IMR-90 (cell line): ENCODE measurements around the gene ADSS1. TPM values are rescaled to one million over a fixed set of nuclear protein-coding genes. Genes with fewer than 3 reads are reported as not detected.

Experiments
- ATAC-seq: fragments of 200-7000 bp; cut with Tn5 transposase; 2 replicates; pipeline ENCODE4 v1.9.1; 2020; ENCODE audit warnings: low read depth, mild to moderate bottlenecking, moderate library complexity
- BruUV-seq: library from RNA; stranded (reverse); fragments of 400-500 nt; replicated peaks from 2 replicates; lab custom pipeline; 2021; lab: Mats Ljungman, UMichigan
- CTCF ChIA-PET: fragments of 300-600 bp; formaldehyde crosslinking; extraction: SDS; loops from one replicate; lab custom pipeline; 2021; ENCODE audit warnings: antibody characterized with exemption; lab: Yijun Ruan, JAX
- POLR2A ChIA-PET: fragments of 300-600 bp; sonication (Branson Sonifier 250); formaldehyde crosslinking; loops from one replicate; lab custom pipeline; 2022; ENCODE audit warnings: antibody characterized with exemption; ENCODE audit not compliant: unreplicated experiment; lab: Charles Lee
- DNase-seq: peaks from one replicate; pipeline ENCODE4 v3.0.0; 2013
- H2AFZ ChIP-seq: replicated peaks from 2 replicates; pipeline ENCODE3; 2013; ENCODE audit warnings: low read length, mild to moderate bottlenecking; ENCODE audit not compliant: poor library complexity
- H2AK5ac ChIP-seq: 2 replicates; pipeline ENCODE4 v1.6.1; 2013; ENCODE audit warnings: low read depth, low read length, inconsistent platforms
- H2AK9ac ChIP-seq: replicated peaks from 2 replicates; pipeline ENCODE3; 2013; ENCODE audit warnings: mild to moderate bottlenecking, low read depth, low read length, moderate library complexity; ENCODE audit not compliant: poor library complexity
- H2BK120ac ChIP-seq: 2 replicates; pipeline ENCODE4 v1.6.1; 2013; ENCODE audit warnings: low read depth, low read length, inconsistent platforms
- H2BK15ac ChIP-seq: 3 replicates; pipeline ENCODE4 v1.6.1; 2013; ENCODE audit warnings: low read depth, low read length, inconsistent platforms
- H2BK20ac ChIP-seq: 2 replicates; pipeline ENCODE4 v1.6.1; 2013; ENCODE audit warnings: low read depth, mild to moderate bottlenecking, inconsistent platforms, low read length, moderate library complexity
- H2BK5ac ChIP-seq: 2 replicates; pipeline ENCODE4 v1.6.1; 2013; ENCODE audit warnings: mild to moderate bottlenecking, low read depth, low read length, inconsistent platforms; ENCODE audit not compliant: poor library complexity, severe bottlenecking
- H3K14ac ChIP-seq: replicated peaks from 2 replicates; pipeline ENCODE4 v1.6.1; 2013; ENCODE audit warnings: low read depth, low read length, inconsistent platforms
- H3K18ac ChIP-seq: 2 replicates; pipeline ENCODE4 v1.6.1; 2013; ENCODE audit warnings: low read depth, low read length, control low read depth
- H3K23ac ChIP-seq: 2 replicates; pipeline ENCODE4 v1.6.1; 2013; ENCODE audit warnings: low read depth, low read length, inconsistent platforms
- H3K27ac ChIP-seq: 2 replicates; pipeline ENCODE4 v1.5.1; 2013; ENCODE audit warnings: mild to moderate bottlenecking, control low read depth, low read length; ENCODE audit not compliant: insufficient read depth
- H3K27me3 ChIP-seq: 2 replicates; pipeline ENCODE4 v1.6.1; 2013; ENCODE audit warnings: low read length; ENCODE audit not compliant: control insufficient read depth, insufficient read depth
- H3K36me3 ChIP-seq: 2 replicates; pipeline ENCODE4 v1.6.1; 2013; ENCODE audit warnings: low read length, mixed read lengths; ENCODE audit not compliant: control insufficient read depth, insufficient read depth
- H3K4ac ChIP-seq: 2 replicates; pipeline ENCODE4 v1.6.1; 2013; ENCODE audit warnings: low read depth, low read length, inconsistent platforms
- H3K4me1 ChIP-seq: 2 replicates; pipeline ENCODE4 v1.6.1; 2013; ENCODE audit warnings: low read length, mixed read lengths; ENCODE audit not compliant: control insufficient read depth, insufficient read depth
- H3K4me2 ChIP-seq: 2 replicates; pipeline ENCODE4 v1.6.1; 2013; ENCODE audit warnings: low read depth, mild to moderate bottlenecking, control low read depth, low read length, moderate library complexity
- H3K4me3 ChIP-seq: 2 replicates; pipeline ENCODE4 v1.5.1; 2013; ENCODE audit warnings: low read depth, mild to moderate bottlenecking, control low read depth, low read length, moderate library complexity; ENCODE audit not compliant: insufficient read depth
- H3K56ac ChIP-seq: 2 replicates; pipeline ENCODE4 v1.6.1; 2013; ENCODE audit warnings: low read length, inconsistent platforms; ENCODE audit not compliant: insufficient read depth; ENCODE audit errors: extremely low read depth
- H3K79me1 ChIP-seq, 2 experiments: 2 replicates each; pipeline ENCODE4 v1.6.1; 2013; ENCODE audit warnings: low read length in 2 of 2, inconsistent platforms in 1 of 2, low read depth in 1 of 2
- H3K9ac ChIP-seq: 2 replicates; pipeline ENCODE4 v1.6.1; 2013; ENCODE audit warnings: low read depth, low read length, control low read depth
- H3K9me1 ChIP-seq: 2 replicates; pipeline ENCODE4 v1.6.1; 2013; ENCODE audit warnings: low read length, inconsistent platforms; ENCODE audit not compliant: insufficient read depth
- H3K9me3 ChIP-seq: 2 replicates; pipeline ENCODE4 v1.6.1; 2013; ENCODE audit warnings: low read length; ENCODE audit not compliant: control insufficient read depth, insufficient read depth
- H4K20me1 ChIP-seq: 2 replicates; pipeline ENCODE4 v1.6.1; 2013; ENCODE audit warnings: low read length, inconsistent platforms; ENCODE audit not compliant: insufficient read depth
- H4K5ac ChIP-seq: 2 replicates; pipeline ENCODE4 v1.6.1; 2013; ENCODE audit warnings: mild to moderate bottlenecking, low read depth, low read length, control low read depth
- H4K8ac ChIP-seq, 2 experiments: 2 replicates each; pipeline ENCODE4 v1.6.1; 2013; ENCODE audit warnings: low read depth in 2 of 2, low read length in 2 of 2, control low read depth in 1 of 2, inconsistent platforms in 1 of 2
- H4K91ac ChIP-seq: 2 replicates; pipeline ENCODE4 v1.6.1; 2013; ENCODE audit warnings: low read depth, low read length, inconsistent platforms; ENCODE audit not compliant: insufficient read depth
- BHLHE40 ChIP-seq: fragments of 150-350 bp; IDR thresholded peaks from 2 replicates; pipeline ENCODE4 v1.6.1; 2016; ENCODE audit warnings: mild to moderate bottlenecking, low read depth, low read length
- CEBPB ChIP-seq: IDR thresholded peaks from 2 replicates; pipeline ENCODE4 v1.6.1; 2012; ENCODE audit warnings: low read depth, low read length, improper control_type of control experiment
- CHD1 ChIP-seq: IDR thresholded peaks from 2 replicates; pipeline ENCODE4 v1.6.1; 2012; ENCODE audit warnings: low read depth, low read length, improper control_type of control experiment
- CTCF ChIP-seq: conservative IDR thresholded peaks from 2 replicates; pipeline ENCODE4 v1.5.1; 2012; ENCODE audit warnings: mild to moderate bottlenecking, low read depth, low read length, improper control_type of control experiment
- ELK1 ChIP-seq: fragments of 150-350 bp; IDR thresholded peaks from 2 replicates; pipeline ENCODE4 v1.6.1; 2016; ENCODE audit warnings: low read depth, mild to moderate bottlenecking, low read length, moderate library complexity, borderline replicate concordance
- MAZ ChIP-seq: IDR thresholded peaks from 2 replicates; pipeline ENCODE4 v1.6.1; 2012; ENCODE audit warnings: low read depth, mild to moderate bottlenecking, low read length, improper control_type of control experiment, moderate library complexity, borderline replicate concordance
- MXI1 ChIP-seq: IDR thresholded peaks from 2 replicates; pipeline ENCODE4 v1.6.1; 2012; ENCODE audit warnings: low read depth, mild to moderate bottlenecking, low read length, moderate library complexity, borderline replicate concordance
- NFE2L2 ChIP-seq: fragments of 150-350 bp; IDR thresholded peaks from 2 replicates; pipeline ENCODE4 v1.6.1; 2016; ENCODE audit warnings: low read depth, mild to moderate bottlenecking, low read length
- POLR2A ChIP-seq: IDR thresholded peaks from 2 replicates; pipeline ENCODE4 v1.6.1; 2012; ENCODE audit warnings: mild to moderate bottlenecking, low read depth, low read length
- RCOR1 ChIP-seq: IDR thresholded peaks from 2 replicates; pipeline ENCODE4 v1.6.1; 2012; ENCODE audit warnings: mild to moderate bottlenecking, low read length, improper control_type of control experiment; ENCODE audit not compliant: insufficient replicate concordance
- RFX5 ChIP-seq: IDR thresholded peaks from 2 replicates; pipeline ENCODE4 v1.8.0; 2012; ENCODE audit warnings: low read depth, mild to moderate bottlenecking, low read length, moderate library complexity
- SMC3 ChIP-seq: fragments of 150-350 bp; IDR thresholded peaks from 2 replicates; pipeline ENCODE4 v1.6.1; 2016; ENCODE audit warnings: low read depth, mild to moderate bottlenecking, antibody characterized with exemption, low read length, moderate library complexity
- USF2 ChIP-seq: fragments of 150-350 bp; IDR thresholded peaks from 2 replicates; pipeline ENCODE4 v1.6.1; 2017; ENCODE audit warnings: mild to moderate bottlenecking, antibody characterized with exemption, low read length, low read depth
- WGBS, 2 experiments: methylation state at CpG; one replicate each; pipeline versions ENCODE4 v1.1.5 to v1.1.7; 2013; ENCODE audit warnings: missing lambda C conversion rate in 2 of 2; ENCODE audit not compliant: insufficient read length in 1 of 2; ENCODE audit errors: extremely low coverage in 2 of 2; 5-methylcytosine and 5-hydroxymethylcytosine counted together
- dilution Hi-C: fragments of 300-500 bp; cut with HindIII; formaldehyde crosslinking; loops from one replicate; pipeline ENCODE4 v1.14.3; 2018; ENCODE audit warnings: low sequenced_read_pairs; ENCODE audit not compliant: unreplicated experiment
- in situ Hi-C: fragments of 300-500 bp; cut with MboI; formaldehyde crosslinking; loops from 3 replicates; pipeline ENCODE4 v1.14.3; 2019; ENCODE audit warnings: low sequenced_read_pairs, inconsistent platforms, mixed read lengths
- intact Hi-C: fragments of 100-400 bp; cut with micrococcal nuclease; formaldehyde crosslinking; loops from 2 replicates; pipeline ENCODE4 v1.10.0; 2022
- polyA plus RNA-seq, 3 experiments: library from polyadenylated mRNA; depleted of rRNA; stranded (reverse); fragments of >200 nt; gene quantifications; 2 replicates each; pipeline ENCODE4 v1.2.3, GENCODE V29; 2012; ENCODE audit warnings: low replicate concordance in 1 of 3
- total RNA-seq: library from RNA; depleted of rRNA; stranded (reverse); fragments of >200 nt; gene quantifications from 2 replicates; pipeline ENCODE4 v1.2.3, GENCODE V29; 2012

ADSS1 gene
- total and polyA plus RNA-seq, 2 of the 4 experiments (the other 2 are of a cell fraction) = 1.8 to 5.2 TPM

GRCh38 chr14:104784846-104785707, 61.0 kb downstream of the ADSS1 start (continued):
- no peak for TF ChIP-seq RCOR1

GRCh38 chr14:104785708-104786080, 61.7 kb downstream of the ADSS1 start:
- H3K9ac ChIP-seq = no peak overlapping the region
- no TSS peak for BruUV-seq
- H3K4me3 ChIP-seq = no peak overlapping the region
- DNase-seq (no peak), ATAC-seq (no peak)
- no peak overlapping the region for H2AK9ac ChIP-seq
- H3K9me3 ChIP-seq = no peaks in the 10 kb centered on the region
- no peak overlapping the region for H2BK5ac ChIP-seq
- H3K4ac ChIP-seq = no peak overlapping the region
- intact Hi-C loops = no loop called here
- no peak overlapping the region for H3K14ac ChIP-seq
- no peak overlapping the region for H2BK20ac ChIP-seq
- no peak overlapping the region for H4K5ac ChIP-seq
- H3K36me3 ChIP-seq = peaks cover 37% of the 10 kb centered on the region
- in situ Hi-C loops = no loop called here
- no peaks in the 10 kb centered on the region for H3K9me1 ChIP-seq
- no peak overlapping the region for H3K56ac ChIP-seq
- H3K4me1 ChIP-seq = no peaks in the 10 kb centered on the region
- no peak overlapping the region for H4K8ac ChIP-seq
- H2AFZ ChIP-seq = no peak overlapping the region
- dilution Hi-C loops = no loop called here
- H3K27me3 ChIP-seq = no peaks in the 10 kb centered on the region
- no peak overlapping the region for H3K4me2 ChIP-seq
- H4K20me1 ChIP-seq = peaks cover 79% of the 10 kb centered on the region
- no peak overlapping the region for H4K91ac ChIP-seq
- no peak overlapping the region for H3K18ac ChIP-seq
- no peak overlapping the region for H2BK15ac ChIP-seq
- H3K27ac ChIP-seq = no peak overlapping the region
- peaks cover 9 to 51% of the 10 kb centered on the region in 2 experiments; a peak in 3 of 4 replicates for H3K79me1 ChIP-seq
- 95% methylated on average over 4 of the region's 13 CpGs; no CpG with 5 or more reads in 1 of the 2 experiments for WGBS, 2 experiments
- no peak overlapping the region for H2AK5ac ChIP-seq
- CTCF ChIA-PET = no interaction called here
- no peak overlapping the region for H3K23ac ChIP-seq
- POLR2A ChIA-PET = no interaction called here
- H2BK120ac ChIP-seq = no peak overlapping the region
- TF ChIP-seq CTCF = no peak
- TF ChIP-seq ELK1 = no peak
- no peak for TF ChIP-seq CHD1
- TF ChIP-seq BHLHE40 = no peak
- no peak for TF ChIP-seq POLR2A
- TF ChIP-seq MAZ = no peak
- TF ChIP-seq MXI1 = no peak
- no peak for TF ChIP-seq RFX5
- TF ChIP-seq USF2 = no peak
- no peak for TF ChIP-seq CEBPB
- no peak for TF ChIP-seq NFE2L2
- no peak for TF ChIP-seq SMC3
